GM21786 (cell line): Measurements from ENCODE around the gene SPATA33.
"Not testable (repeated sequence)": the region's sequence is repeated elsewhere in the genome, so short reads cannot be mapped to it uniquely, and the experiment has no call there.

Experiments used
- ATAC-seq: cut with Tn5 transposase; IDR thresholded peaks from one replicate; pipeline ENCODE4 v1.9.1; 2021; ENCODE audit not compliant: unreplicated experiment

The SPATA33 gene

DNA sequence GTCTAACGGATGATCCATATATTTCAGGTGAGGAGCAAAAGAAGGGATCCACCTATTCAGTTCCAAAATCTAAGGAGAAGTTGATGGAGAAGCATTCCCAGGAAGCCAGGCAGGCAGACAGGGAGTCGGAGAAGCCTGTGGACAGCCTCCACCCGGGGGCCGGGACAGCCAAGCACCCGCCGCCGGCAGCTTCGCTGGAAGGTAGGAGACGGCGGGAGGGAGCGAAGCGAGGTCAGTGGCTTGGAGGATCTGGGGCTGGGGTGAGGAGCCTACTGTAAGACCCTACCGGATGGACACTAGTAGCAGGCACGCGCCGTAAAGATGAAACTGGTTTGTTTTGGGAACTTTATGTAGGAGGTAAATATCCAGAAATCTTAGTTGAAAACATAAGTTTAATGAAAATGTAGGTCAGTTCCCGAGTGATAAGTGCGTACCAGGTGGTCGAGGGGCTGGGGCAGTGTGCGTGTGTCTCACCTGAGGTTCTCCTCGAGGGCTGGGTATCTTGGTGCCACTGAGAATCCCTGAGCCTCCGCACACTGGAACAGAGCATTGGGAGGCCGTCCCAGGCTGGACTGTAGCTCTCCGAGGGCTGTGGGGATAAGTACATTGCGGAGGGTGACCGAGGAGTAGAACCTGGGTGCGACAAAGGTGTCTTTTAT, 714 bp downstream of the SPATA33 start:
- no peak for ATAC-seq

DNA sequence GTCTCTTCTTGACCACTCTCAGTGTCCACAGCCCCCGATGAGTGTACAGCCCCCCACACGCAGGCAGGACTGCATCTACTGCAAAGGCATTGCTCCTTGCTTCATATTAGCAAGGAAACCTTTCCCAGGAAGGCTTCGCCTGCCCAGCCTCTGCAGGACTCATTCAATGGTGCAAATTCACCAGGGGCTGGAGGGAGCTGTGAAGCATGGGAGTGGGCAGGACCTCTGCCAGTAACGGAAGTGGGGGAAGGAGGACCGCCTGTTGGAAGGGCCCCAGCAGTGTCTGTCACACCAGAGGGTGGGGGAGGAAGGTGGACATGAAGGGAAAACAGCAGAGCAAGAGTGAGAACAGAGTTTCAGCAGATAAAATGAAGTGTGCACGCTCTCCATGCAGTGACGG, 2.5 kb downstream of the SPATA33 start:
- ATAC-seq: no peak

DNA sequence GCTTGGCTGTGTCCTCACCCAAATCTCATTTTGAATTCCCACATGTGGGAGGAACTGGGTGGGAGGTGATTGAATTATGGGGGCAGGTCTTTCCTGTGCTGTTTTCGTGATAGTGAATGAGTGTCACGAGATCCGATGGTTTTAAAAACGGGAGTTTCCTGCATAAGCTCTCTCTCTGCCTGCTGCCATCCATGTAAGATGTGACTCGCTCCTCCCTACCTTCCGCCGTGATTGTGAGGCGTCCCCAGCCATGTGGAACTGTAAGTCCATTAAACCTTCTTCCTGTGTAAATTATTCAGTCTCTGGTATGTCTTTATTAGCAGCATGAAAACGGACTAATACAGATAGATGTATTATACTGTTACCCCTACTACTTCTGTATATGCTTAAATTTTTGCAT, 3.6 kb downstream of the SPATA33 start:
- no peak for ATAC-seq

DNA sequence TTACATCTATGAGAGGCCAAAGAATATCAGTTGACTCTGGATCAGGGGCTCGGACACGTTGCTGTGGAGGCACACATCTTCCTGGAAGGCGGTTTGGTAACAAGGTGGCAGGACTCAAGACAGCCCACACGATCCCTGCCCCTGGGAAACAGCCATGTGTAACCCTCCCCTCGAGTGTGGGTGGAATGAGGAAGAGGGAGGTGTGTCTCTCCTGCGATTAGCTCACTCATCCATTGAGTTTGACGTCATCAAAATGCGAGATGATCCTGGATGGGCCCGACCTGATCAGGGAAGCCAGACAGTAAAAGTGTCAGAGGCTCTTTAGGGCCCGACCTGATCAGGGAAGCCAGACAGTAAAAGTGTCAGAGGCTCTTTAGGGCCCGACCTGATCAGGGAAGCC, 6.6 kb downstream of the SPATA33 start:
- not testable (repeated sequence) for ATAC-seq

DNA sequence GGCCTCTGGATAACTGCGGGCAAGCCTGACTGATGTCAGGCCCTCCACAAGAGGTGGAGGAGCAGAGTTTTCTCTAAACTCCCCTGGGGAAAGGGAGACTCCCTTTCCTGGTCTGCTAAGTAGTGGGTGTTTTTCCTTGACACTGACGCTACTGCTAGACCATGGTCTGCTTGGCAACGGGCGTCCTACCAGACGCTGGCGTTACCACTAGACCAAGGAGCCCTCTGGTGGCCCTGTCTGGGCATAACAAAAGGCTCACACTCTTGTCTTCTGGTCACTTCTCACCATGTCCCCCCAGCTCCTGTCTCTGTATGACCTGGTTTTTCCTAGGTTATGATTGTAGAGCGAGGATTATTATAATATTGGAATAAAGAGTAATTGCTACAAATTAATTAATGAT, 9.4 kb downstream of the SPATA33 start:
- not testable (repeated sequence) for ATAC-seq

DNA sequence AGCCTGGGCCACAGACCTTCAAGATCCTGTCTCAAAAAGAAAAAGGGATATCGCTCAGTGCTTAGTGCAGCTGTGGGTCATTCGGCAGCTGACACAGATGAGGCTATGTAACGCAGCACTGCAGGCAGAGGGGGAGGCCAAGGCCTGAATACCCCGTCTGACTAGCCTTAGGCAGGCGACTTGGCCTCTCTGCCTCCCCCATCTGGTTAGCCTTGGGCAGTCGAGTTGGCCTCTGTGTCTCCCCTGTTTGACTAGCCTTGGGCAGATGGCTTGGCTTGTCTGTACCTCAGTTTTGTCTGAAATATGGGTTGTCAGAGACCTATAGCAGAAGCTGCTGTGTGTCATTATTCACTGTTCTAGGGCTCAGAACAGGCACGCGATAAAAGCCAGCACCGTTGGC, 10.0 kb downstream of the SPATA33 start:
- ATAC-seq: no peak

DNA sequence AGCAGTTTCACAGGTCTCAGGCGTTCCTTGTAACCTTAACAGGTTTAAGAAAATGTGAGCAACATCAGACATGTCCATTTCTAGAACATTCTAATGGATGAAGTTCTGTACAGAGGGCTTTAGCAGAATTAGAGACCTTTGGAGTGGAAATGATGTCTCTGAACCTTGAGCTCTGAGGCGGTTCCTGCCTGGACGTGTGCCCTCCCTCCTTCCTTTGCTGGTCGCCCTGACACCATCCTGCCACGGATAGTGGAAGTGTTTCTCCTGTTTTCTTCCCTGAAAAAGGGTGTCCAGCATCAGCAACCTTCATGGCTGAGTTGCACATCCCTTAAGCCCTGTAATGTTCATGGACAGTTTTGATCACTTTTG, 11.1 kb downstream of the SPATA33 start:
- no peak for ATAC-seq

DNA sequence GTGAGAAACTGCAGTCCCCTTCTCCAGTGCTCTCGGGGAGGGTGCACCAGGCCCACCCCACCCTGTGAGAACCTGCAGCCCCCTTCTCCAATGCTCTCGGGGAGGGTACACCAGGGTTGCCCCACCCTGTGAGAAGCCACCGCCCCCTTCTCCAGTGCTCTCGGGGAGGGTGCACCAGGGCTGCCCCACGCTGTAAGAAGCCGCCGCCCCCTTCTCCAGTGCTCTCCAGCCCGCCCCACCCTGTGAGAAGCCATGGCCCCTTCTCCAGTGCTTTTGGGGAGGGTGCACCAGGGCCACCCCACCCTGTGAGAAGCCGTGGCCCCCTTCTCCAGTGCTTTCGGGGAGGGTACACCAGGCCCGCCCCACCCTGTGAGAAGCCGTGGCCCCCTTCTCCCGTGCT, 12.1 kb downstream of the SPATA33 start:
- no peak for ATAC-seq

DNA sequence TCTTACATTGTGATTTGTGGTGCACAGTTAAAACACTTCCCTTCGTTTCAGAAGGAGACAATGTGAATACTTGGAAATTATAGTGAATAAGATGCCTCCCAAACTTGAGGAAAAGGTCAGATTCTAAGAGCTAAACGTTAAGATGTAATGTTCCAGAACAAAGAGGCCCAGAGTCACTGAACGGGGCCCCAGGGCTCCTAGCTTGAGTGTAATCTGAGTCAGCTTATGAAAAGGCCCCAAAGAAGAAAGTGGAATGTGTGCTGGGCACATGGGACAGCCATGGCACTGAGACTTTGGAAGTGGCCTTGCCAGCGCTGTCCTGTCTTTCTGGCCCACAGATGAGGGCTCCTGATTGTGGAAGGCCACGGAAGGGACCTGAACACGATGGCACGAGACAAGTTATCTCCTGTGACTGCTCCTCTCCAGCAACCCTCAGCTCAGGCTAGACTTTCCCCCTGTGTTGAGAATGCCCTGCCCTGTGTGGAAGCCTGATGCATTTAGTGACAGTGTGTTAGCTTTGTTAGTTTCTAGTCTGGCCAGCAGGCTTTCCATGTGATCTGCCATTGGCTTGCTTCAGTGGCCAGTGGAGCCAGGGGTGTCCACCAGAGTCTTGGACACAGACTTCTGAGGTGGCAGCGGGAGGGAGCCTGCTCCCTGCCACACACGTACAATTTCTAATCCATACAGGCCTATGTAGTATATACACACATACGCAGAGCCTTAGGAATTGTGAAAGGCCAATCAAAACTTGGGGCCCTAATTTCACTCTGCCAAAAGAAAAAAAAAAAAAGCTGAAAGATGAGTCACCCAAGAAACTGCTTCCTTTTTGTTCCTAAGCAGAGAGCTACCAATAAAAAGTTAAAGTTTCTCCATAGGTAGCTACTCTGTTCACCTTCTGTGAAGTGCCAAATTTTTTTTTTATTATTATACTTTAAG, 13.1 kb downstream of the SPATA33 start:
- ATAC-seq: no peak

DNA sequence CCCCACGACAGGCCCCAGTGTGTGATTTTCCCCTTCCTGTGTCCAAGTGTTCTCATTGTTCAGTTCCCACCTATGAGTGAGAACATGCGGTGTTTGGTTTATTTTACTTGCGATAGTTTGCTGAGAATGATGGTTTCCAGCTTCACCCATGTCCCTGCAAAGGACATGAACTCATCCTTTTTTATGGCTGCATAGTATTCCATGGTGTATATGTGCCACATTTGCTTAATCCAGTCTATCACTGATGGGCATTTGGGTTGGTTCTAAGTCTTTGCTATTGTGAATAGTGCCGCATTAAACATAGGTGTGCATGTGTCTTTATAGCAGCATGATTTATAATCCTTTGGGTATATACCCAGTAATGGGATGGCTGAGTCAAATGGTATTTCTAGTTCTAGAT, 13.9 kb downstream of the SPATA33 start:
- ATAC-seq: not testable (repeated sequence)

DNA sequence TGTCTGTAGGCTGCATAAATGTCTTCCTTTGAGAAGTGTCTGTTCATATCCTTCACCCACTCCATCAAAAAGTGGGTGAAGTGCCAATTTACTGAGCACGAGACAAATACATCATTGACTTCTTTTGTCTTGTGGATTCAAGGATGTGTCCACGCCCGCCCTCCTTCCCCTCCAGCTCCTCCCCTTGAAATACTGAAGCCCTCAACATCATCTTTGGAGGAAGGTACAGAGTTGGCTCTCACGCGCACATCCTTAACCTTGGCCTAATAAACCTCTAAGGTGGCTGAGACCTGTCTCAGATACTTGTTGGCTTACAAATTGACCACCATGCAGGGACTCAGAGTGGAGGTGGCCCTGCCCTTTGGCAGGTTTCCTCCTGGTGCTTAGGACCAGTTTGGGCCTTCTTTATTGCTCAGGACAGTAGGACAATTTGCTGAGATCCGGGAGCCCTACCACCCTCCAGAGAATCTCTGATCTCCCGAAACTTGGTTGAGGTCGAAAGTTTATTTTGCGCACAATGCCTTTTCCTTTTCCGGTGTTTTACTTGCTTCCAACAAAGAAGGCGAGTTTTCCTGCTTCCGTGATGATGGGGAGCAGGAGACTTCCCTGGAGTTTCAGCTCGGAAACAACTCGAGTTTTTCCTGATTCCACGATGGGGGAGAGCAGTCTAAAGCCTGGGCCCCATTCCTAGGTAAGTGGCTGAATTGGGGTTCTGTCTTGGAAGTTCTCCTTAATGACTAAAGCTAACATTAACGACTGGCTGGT, 14.7 kb downstream of the SPATA33 start:
- no peak for ATAC-seq

DNA sequence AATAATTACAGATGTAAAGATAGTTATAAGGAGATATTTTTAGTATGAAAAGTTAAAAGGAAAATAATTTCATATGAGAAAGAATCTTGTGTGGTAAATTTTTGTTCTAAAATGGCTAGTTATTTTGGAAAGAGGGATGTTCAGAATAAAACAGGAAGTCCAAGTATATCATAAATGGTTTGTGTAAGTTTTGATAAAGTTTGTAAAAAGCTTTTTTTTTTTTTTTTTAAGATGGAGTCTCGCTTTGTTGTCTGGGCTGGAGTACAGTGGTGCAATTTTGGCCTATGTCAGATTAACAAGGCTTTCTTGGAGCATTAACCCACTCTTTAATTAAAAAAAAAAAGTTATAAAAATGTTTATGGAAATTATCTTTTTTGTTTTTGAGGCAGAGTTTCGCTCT, 20.6 kb downstream of the SPATA33 start:
- ATAC-seq: no peak

DNA sequence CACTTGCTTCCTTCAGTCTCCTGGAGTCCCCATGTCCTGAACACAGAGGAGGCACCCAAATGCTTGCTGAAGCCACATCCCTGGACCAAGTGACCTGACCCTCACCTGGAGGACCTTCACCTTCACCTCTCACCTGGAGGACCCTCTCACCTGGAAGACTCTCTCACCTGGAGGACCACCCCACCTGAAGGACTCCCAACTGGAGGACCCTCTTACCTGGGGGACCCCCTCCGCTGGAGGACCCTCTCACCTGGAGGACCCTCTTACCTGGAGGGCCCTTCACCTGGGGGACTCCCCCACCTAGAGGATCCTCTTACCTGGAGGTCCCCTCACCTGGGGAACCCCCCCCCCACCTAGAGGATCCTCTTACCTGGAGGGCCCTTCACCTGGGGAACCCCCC, 28.3 kb downstream of the SPATA33 start:
- ATAC-seq: no peak

DNA sequence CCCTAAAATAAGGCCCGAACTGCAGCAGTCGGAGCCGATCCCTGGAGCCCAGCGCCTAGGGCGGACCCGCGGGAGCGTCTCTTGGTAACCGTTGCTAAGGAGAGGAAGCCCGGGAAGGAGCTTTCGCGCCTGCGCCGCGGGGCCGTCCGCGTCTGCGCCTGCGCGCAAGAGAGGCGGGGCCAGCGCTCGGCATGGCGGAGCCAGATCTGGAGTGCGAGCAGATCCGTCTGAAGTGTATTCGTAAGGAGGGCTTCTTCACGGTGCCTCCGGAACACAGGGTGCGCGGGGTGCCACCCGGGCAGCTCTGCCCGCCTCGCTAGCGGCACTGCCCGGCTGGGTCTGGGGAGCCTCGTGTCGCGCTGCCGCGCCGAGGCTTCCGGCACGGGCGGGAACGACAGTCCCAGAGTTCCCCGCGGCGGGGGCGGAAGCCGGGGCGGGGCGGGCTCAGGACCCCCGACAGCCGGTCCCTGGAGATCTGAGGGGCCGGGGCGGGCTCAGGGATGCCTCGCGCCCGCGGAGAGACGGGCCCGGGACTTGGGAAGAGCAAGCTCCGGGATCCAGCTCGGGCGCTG, 29.0 kb downstream of the SPATA33 start, which contains the start of gene CDK10:
Gene CDK10, plus strand, starts transcription at position 170 of the 572 bp plus-strand sequence. Its CDS starts 22 bp downstream, at position 192.
- ATAC-seq: peak; percentile 78

DNA sequence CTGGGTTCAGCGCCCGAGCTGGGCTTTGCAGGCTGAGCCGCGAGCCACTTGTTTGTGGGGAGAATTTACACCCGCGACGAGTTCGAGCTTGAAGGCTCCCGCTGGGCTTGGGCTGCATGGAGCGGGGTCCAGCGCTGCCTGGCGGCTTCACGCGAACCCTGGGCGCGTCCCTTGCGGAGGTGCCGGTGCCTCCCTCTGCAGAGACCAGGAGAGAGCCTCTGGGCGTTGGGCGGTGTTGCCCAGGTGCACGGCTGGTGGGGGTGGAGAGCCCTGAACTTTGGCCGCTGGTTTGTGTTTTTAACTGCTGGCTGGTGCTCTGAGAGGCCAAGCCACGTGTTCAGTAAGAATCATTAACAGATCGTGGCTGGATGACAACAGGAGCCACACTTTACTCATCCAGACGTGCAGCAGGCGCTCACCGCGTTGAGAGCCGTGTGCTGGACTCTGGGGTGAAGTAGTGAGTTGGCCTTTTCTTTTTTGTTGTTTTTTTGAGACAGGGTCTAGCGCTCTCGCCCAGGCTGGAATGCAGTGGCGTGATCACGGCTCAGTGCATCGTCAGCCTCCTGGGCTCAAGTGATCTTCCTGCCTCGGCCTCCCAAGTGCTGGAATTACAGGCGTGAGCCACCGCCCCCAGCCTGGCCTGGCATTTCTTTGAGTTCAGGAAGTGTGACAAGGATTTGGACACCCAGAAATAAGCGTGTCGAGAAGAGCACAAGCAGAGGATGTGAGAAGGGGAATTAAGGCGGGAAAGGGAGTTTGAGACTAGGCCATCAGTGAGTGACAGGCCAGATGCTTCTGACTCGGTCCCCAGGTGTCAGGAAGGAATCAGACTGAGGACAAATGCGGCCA, 29.7 kb downstream of the SPATA33 start:
- ATAC-seq: peak; percentile 40

DNA sequence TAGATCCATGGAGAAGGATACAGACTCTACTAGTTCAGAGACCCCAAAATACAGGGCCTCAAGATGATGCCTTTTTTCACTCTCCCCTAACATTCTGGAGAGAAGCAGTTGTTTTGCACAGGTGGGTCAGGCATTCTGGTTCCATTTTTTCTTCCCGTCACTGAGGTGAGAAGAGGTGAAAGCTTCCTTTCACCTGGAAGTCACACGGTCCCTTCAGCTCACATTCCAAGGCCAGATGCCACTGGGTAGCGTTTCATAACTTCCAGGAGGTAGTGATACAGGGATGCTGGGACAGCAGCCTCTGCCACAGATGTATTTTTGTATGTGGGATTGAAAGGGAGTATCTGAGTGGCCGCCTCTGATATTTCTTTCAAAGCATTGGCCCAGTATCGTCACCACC, 30.8 kb downstream of the SPATA33 start:
- no peak for ATAC-seq

DNA sequence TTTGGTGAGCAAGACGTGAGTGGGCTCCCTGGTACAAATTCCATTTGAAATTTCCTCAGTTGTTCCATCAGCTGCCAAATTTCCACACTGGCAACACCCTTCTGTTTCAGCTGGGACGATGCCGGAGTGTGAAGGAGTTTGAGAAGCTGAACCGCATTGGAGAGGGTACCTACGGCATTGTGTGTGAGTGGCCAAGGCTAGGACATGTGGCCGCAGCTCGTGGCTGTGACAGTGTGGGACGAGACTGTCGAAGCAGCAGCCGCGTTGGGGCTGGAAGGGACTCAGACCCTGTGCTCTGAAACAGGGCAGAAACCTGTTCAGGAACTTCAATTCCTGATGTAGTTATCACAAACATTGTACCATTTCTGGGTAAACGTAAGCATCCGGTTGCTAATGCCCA, 31.5 kb downstream of the SPATA33 start:
- ATAC-seq: no peak

DNA sequence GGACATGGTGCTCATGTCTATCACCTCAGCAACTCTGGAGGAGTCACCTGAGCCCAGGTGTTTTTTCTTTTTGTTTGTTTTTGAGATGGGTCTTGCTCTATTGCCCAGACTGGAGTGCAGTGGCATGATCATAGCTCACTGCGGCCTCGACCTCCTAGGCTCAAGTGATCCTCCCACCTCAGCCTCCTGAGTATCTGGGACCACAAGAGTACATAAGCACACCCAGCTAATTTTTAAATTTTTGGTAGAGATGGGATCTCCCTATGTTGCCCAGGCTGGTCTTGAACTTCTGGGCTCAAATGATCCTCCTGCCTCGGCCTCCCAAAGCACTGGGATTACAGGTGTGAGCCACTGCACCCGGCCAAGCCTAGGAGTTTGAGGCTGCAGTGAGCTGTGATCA, 32.0 kb downstream of the SPATA33 start:
- ATAC-seq: not testable (repeated sequence)

DNA sequence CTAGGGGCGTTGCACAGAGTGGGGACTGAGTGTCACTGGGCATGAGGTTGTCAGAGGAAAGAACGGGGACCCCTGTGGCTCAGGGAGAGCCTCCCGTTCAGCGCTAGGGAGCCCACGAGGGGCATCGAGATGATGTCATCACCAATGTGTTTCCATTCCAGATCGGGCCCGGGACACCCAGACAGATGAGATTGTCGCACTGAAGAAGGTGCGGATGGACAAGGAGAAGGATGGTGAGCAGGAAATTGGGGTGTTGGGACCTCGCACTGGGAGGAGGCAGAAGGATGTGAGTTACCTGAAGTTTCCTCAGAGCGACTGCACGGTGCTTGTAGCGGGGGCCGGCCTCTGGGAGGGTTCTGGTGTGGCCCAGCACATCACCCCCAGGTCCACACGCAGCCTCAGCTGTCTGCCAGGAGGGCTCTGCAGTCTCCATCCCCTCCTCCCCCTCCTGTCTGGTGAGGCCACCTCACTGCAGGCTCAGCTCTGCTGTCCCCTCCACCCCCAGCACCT, 32.8 kb downstream of the SPATA33 start:
- ATAC-seq: no peak
